Heart left ventricle (tissue), 13 donors: ENCODE measurements around the gene LTB.

ENCODE experiments used
- POLR2A ChIP-seq, 2 donors: fragments of 450-650 bp; IDR thresholded peaks; one replicate each; pipeline ENCODE4 v1.6.1; 2017; ENCODE audit warnings: antibody characterized with exemption in 2 of 2, mild to moderate bottlenecking in 2 of 2, moderate library complexity in 2 of 2
- TF ChIP-seq, protein P1 (sequence below), 12 donors: fragments of 200-600 bp; sonication (generic) in 4 of 12; IDR thresholded peaks; one replicate each; pipeline versions ENCODE4 v1.5.0 to v1.8.0; 2018 to 2022; ENCODE audit warnings: antibody characterized with exemption in 12 of 12, mild to moderate bottlenecking in 5 of 12
- donor health status: ischemic (EF 13 %, LVEDD 7.1; RV severe dilation, severe dysfunction).
- donor health status: DM: no; HTN: yes; CAD: no.
- donor health status: DM: no; HTN: no; CAD: no.
- donor health status: ischemic (EF 25% LVEDD 6.9; RV normal size, moderate dysfunction).
- donor health status: ischemic (EF 25% LVEDD 5.7; RV mildly dilated, moderate dysfunction).
- donor health status: ischemic (EF 35%, LVEDD 5.7; RV mildly dilated, moderate dysfunction).
- donor health status: nonischemic (EF 11% LVEDD 7.7; RV severe dilation, severe dysfunction).
- donor health status: DM: yes; HTN: yes; CAD: no.
- donor health status: PGD.
- donor health status: ischemic (EF 29% LVEDD 5.4; RV normal size, mild dysfunction).
- donor health status: nonischemic (EF 23%, LVEDD 6.1; RV moderate dilation, normal function).

DNA sequence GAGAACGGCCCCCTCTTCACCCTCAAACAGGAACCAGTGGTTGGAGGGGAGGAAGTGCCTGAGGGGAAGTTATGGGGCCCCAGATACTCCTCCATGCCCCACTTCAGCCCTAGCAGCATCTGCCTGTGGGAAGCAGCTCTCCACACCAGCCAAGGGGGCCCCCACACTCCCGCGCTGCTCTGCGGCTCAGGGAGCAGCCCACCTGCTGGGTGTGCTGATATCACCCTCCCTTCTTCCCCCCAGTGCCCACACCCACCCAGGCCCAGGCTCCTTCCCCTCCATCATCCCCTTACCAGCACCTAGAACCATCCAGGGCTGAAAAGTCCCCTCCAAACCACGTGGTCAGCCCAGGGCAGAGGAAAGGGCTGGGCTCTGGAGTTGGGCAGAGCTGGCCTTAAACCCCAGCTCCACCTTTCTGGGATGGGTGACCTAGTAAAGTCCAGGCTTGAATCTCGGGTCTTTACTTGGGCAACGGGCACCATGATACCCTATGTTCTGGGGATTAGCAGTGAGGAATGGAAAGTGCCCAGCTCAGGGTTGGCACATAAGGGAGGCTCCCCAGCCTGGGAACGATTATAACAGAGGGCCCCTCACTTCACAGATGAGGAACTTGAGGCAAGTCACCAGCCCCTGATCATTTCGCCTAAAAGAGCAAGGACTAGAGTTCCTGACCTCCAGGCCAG is 4.5 kb upstream of the LTB start:
- TF ChIP-seq, protein P1, sequence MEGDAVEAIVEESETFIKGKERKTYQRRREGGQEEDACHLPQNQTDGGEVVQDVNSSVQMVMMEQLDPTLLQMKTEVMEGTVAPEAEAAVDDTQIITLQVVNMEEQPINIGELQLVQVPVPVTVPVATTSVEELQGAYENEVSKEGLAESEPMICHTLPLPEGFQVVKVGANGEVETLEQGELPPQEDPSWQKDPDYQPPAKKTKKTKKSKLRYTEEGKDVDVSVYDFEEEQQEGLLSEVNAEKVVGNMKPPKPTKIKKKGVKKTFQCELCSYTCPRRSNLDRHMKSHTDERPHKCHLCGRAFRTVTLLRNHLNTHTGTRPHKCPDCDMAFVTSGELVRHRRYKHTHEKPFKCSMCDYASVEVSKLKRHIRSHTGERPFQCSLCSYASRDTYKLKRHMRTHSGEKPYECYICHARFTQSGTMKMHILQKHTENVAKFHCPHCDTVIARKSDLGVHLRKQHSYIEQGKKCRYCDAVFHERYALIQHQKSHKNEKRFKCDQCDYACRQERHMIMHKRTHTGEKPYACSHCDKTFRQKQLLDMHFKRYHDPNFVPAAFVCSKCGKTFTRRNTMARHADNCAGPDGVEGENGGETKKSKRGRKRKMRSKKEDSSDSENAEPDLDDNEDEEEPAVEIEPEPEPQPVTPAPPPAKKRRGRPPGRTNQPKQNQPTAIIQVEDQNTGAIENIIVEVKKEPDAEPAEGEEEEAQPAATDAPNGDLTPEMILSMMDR (IDR thresholded peaks at IDR 0.05): no peak
- TF ChIP-seq POLR2A (IDR thresholded peaks at IDR 0.05): no peak
